Activated B cell treated with CpG ODN at 0.5 μM for 24 hours (primary cell): Measurements from ENCODE around the gene HPS4. TPM values are rescaled to one million over a fixed set of nuclear protein-coding genes. Genes with fewer than 3 reads are reported as not detected.

Source experiments
- ATAC-seq: fragments of 200-7000 bp; cut with Tn5 transposase; one replicate; pipeline ENCODE4 v1.10.0; 2021; ENCODE audit warnings: low read depth, mild to moderate bottlenecking, moderate library complexity
- CTCF ChIA-PET: fragments of 350-600 bp; sonication (Branson Sonifier 250); formaldehyde crosslinking; loops from one replicate; lab custom pipeline; 2021; ENCODE audit warnings: antibody characterized with exemption; lab: Charles Lee
- POLR2A ChIA-PET: fragments of 350-600 bp; sonication (Branson Sonifier 250); formaldehyde crosslinking; loops from one replicate; lab custom pipeline; 2021; ENCODE audit warnings: antibody characterized with exemption; lab: Charles Lee
- DNase-seq: peaks from one replicate; pipeline ENCODE4 v3.0.0; 2022
- H3K27ac Mint-ChIP-seq: one replicate; pipeline ENCODE4 v1.8.0; 2020; ENCODE audit warnings: mixed read lengths
- H3K27me3 Mint-ChIP-seq: one replicate; pipeline ENCODE4 v1.8.0; 2021; ENCODE audit warnings: mixed read lengths
- H3K36me3 Mint-ChIP-seq: one replicate; pipeline ENCODE4 v1.8.0; 2021; ENCODE audit warnings: low read depth, mixed read lengths
- H3K4me1 Mint-ChIP-seq: one replicate; pipeline ENCODE4 v1.8.0; 2021; ENCODE audit warnings: mixed read lengths
- H3K4me3 Mint-ChIP-seq: one replicate; pipeline ENCODE4 v1.8.0; 2020; ENCODE audit warnings: mild to moderate bottlenecking, mixed read lengths
- H3K9me3 Mint-ChIP-seq: one replicate; pipeline ENCODE4 v1.8.0; 2020; ENCODE audit warnings: mixed read lengths
- CTCF ChIP-seq: fragments of 200-600 bp; IDR thresholded peaks from one replicate; pipeline ENCODE4 v1.8.0; 2022; ENCODE audit warnings: antibody characterized with exemption, mild to moderate bottlenecking
- intact Hi-C: fragments of 100-400 bp; cut with micrococcal nuclease; formaldehyde crosslinking; loops from one replicate; pipeline ENCODE4 v1.15.1; 2024
- total RNA-seq: library from RNA; stranded (reverse); gene quantifications from 2 replicates; pipeline ENCODE4 v1.2.3, GENCODE V29; 2022

The HPS4 gene
- total RNA-seq, 1 donor from 2014 or later: 51.6 TPM

- H3K4me3 Mint-ChIP-seq: peak overlapping the region; percentile 91
- H3K36me3 Mint-ChIP-seq: peaks cover 37% of the 10 kb centered on the region
- intact Hi-C loops: loop anchor here (5.0 kb wide), 2 partner anchors 103 to 1318 kb away; partner anchors contain the start of gene MN1
- no peak for TF ChIP-seq CTCF
- peak overlapping the region; percentile 94 for H3K27ac Mint-ChIP-seq
- DNase-seq (no peak), ATAC-seq (no peak)
- no peaks in the 10 kb centered on the region for H3K27me3 Mint-ChIP-seq
- H3K4me1 Mint-ChIP-seq: peaks cover 61% of the 10 kb centered on the region
- H3K9me3 Mint-ChIP-seq: no peaks in the 10 kb centered on the region
- ChIA-PET CTCF (interaction anchor here (0.9 to 2.3 kb wide), 2 partner anchors 19 to 54 kb away, joined by 3 to 9 read pairs; no protein-coding TSS in a partner anchor), POLR2A (interaction anchor here (0.7 to 4.0 kb wide), 13 partner anchors 10 to 1435 kb away, joined by 3 to 37 read pairs (median 6); partner anchors contain the start of genes PITPNB and TFIP11)
Measured at GRCh38 chr22:26484360-26484706, 750 bp upstream of the HPS4 start.

- peak overlapping the region; percentile 91 for H3K4me3 Mint-ChIP-seq
- ATAC-seq: no peak
- ChIA-PET POLR2A (interaction anchor here (0.7 to 4.0 kb wide), 21 partner anchors 11 to 1927 kb away, joined by 3 to 37 read pairs (median 5); partner anchors contain the start of genes GRK3, PITPNB, SNRPD3 and TFIP11), CTCF (interaction anchor here (1.1 to 2.3 kb wide), 3 partner anchors 20 to 184 kb away, joined by 3 to 9 read pairs (median 4); no protein-coding TSS in a partner anchor)
- peaks cover 28% of the 10 kb centered on the region for H3K36me3 Mint-ChIP-seq
- no peak for TF ChIP-seq CTCF
- H3K27me3 Mint-ChIP-seq: no peaks in the 10 kb centered on the region
- intact Hi-C loops: loop anchor here (1.0 to 5.0 kb wide), 4 partner anchors 29 to 1319 kb away; partner anchors contain the start of genes ASPHD2, MN1 and TFIP11
- H3K9me3 Mint-ChIP-seq: no peaks in the 10 kb centered on the region
- peaks cover 70% of the 10 kb centered on the region for H3K4me1 Mint-ChIP-seq
- DNase-seq: no peak
- H3K27ac Mint-ChIP-seq: peak overlapping the region; percentile 94
Measured at GRCh38 chr22:26483043-26483438, 542 bp downstream of the HPS4 start.

- peak overlapping the region; percentile 94 for H3K27ac Mint-ChIP-seq
- DNase-seq (no peak), ATAC-seq (no peak)
- peaks cover 77% of the 10 kb centered on the region for H3K4me1 Mint-ChIP-seq
- peaks cover 29% of the 10 kb centered on the region for H3K36me3 Mint-ChIP-seq
- POLR2A ChIA-PET: interaction anchor here (0.7 to 4.0 kb wide), 8 partner anchors 26 to 918 kb away, joined by 3 to 32 read pairs (median 4); partner anchors contain the start of genes GRK3 and TFIP11
- H3K4me3 Mint-ChIP-seq: peak overlapping the region; percentile 91
- H3K27me3 Mint-ChIP-seq: no peaks in the 10 kb centered on the region
- intact Hi-C loops: loop anchor here (5.0 kb wide), 2 partner anchors 105 to 1320 kb away; partner anchors contain the start of gene MN1
- no peaks in the 10 kb centered on the region for H3K9me3 Mint-ChIP-seq
- TF ChIP-seq CTCF: no peak
- CTCF ChIA-PET: interaction anchor here (1.3 kb wide), 1 partner anchor 8 kb away, joined by 3 read pairs; no protein-coding TSS in a partner anchor
Measured at GRCh38 chr22:26482161-26482560, 1.4 kb downstream of the HPS4 start.

GRCh38 chr22:26481694-26482093 is 1.9 kb downstream of the HPS4 start:
- TF ChIP-seq CTCF: no peak
- H3K4me3 Mint-ChIP-seq: peak overlapping the region; percentile 91
- ATAC-seq (no peak), DNase-seq (no peak)
- POLR2A ChIA-PET: interaction anchor here (0.7 to 4.0 kb wide), 7 partner anchors 26 to 192 kb away, joined by 3 to 32 read pairs (median 3); partner anchors contain the start of gene TFIP11
- peaks cover 33% of the 10 kb centered on the region for H3K36me3 Mint-ChIP-seq
- peak overlapping the region; percentile 94 for H3K27ac Mint-ChIP-seq
- H3K4me1 Mint-ChIP-seq: peaks cover 80% of the 10 kb centered on the region
- intact Hi-C loops: loop anchor here (5.0 kb wide), 2 partner anchors 106 to 1321 kb away; partner anchors contain the start of gene MN1
- H3K9me3 Mint-ChIP-seq: no peaks in the 10 kb centered on the region
- CTCF ChIA-PET: interaction anchor here (1.3 kb wide), 1 partner anchor 9 kb away, joined by 3 read pairs; no protein-coding TSS in a partner anchor
- H3K27me3 Mint-ChIP-seq: no peaks in the 10 kb centered on the region
